Endothelial cell (in vitro differentiated cells): ENCODE results near the gene CTBP2. TPM values are rescaled to one million over a fixed set of nuclear protein-coding genes. Genes with fewer than 3 reads are reported as not detected.

Experiments used
- DNase-seq: peaks from one replicate; pipeline ENCODE4 v3.0.0; 2021; ENCODE audit warnings: low spot score
- H3K27ac Mint-ChIP-seq: one replicate; pipeline ENCODE4 v1.8.0; 2021; ENCODE audit warnings: mixed read lengths, inconsistent platforms; ENCODE audit not compliant: unreplicated experiment
- H3K27me3 Mint-ChIP-seq: one replicate; pipeline ENCODE4 v1.8.0; 2021; ENCODE audit warnings: mild to moderate bottlenecking, moderate library complexity, mixed read lengths, inconsistent platforms; ENCODE audit not compliant: unreplicated experiment
- H3K36me3 Mint-ChIP-seq: one replicate; pipeline ENCODE4 v1.8.0; 2021; ENCODE audit warnings: mild to moderate bottlenecking, low read depth, mixed read lengths, inconsistent platforms; ENCODE audit not compliant: unreplicated experiment
- H3K4me1 Mint-ChIP-seq: one replicate; pipeline ENCODE4 v1.8.0; 2021; ENCODE audit warnings: mild to moderate bottlenecking, mixed read lengths, inconsistent platforms; ENCODE audit not compliant: unreplicated experiment
- H3K4me3 Mint-ChIP-seq: one replicate; pipeline ENCODE4 v1.8.0; 2021; ENCODE audit warnings: mild to moderate bottlenecking, mixed read lengths, inconsistent platforms; ENCODE audit not compliant: unreplicated experiment
- H3K9me3 Mint-ChIP-seq: one replicate; pipeline ENCODE4 v1.8.0; 2021; ENCODE audit warnings: mixed read lengths, inconsistent platforms; ENCODE audit not compliant: unreplicated experiment
- CTCF ChIP-seq: fragments of 200-600 bp; sonication (generic); IDR thresholded peaks from one replicate; pipeline ENCODE4 v1.5.0; 2021; ENCODE audit warnings: antibody characterized with exemption; ENCODE audit not compliant: unreplicated experiment
- total RNA-seq: library from RNA; stranded (reverse); fragmentation: NEBNext Ultra II Directional; extraction: Animal tissue kit (Norgen Biotek cat#: 25700); gene quantifications from one replicate; pipeline ENCODE4 v1.2.1, GENCODE V29; 2021; ENCODE audit not compliant: unreplicated experiment

Gene CTBP2
- total RNA-seq, 1 donor from 2014 or later, result 145 TPM

- Mint-ChIP-seq H3K27ac (peak overlapping the region; percentile 30), H3K4me3 (peak overlapping the region; percentile 27), H3K36me3 (peaks cover 14% of the 10 kb centered on the region), H3K4me1 (peaks cover 62% of the 10 kb centered on the region), H3K9me3 (no peaks in the 10 kb centered on the region), H3K27me3 (peaks cover 7% of the 10 kb centered on the region)
- no peak for DNase-seq
- TF ChIP-seq CTCF, result no peak
Observed at GRCh38 chr10:125101581-125101980, 58.8 kb downstream of the CTBP2 start.

GRCh38 chr10:125101049-125101448 lies 59.3 kb downstream of the CTBP2 start:
- DNase-seq, result no peak
- peaks cover 14% of the 10 kb centered on the region for H3K36me3 Mint-ChIP-seq
- peaks cover 5% of the 10 kb centered on the region for H3K27me3 Mint-ChIP-seq
- H3K9me3 Mint-ChIP-seq, result no peaks in the 10 kb centered on the region
- no peak overlapping the region for H3K27ac Mint-ChIP-seq
- H3K4me1 Mint-ChIP-seq, result peaks cover 63% of the 10 kb centered on the region
- no peak for TF ChIP-seq CTCF
- no peak overlapping the region for H3K4me3 Mint-ChIP-seq

GRCh38 chr10:125097409-125098070 lies 62.8 kb downstream of the CTBP2 start:
- H3K4me3 Mint-ChIP-seq, result no peak overlapping the region
- no peak overlapping the region for H3K27ac Mint-ChIP-seq

GRCh38 chr10:125096975-125097374 lies 63.4 kb downstream of the CTBP2 start:
- Mint-ChIP-seq H3K36me3 (peaks cover 30% of the 10 kb centered on the region), H3K27ac (no peak overlapping the region), H3K9me3 (no peaks in the 10 kb centered on the region), H3K27me3 (no peaks in the 10 kb centered on the region), H3K4me1 (peaks cover 54% of the 10 kb centered on the region), H3K4me3 (no peak overlapping the region)
- DNase-seq, result no peak
- no peak for TF ChIP-seq CTCF

More at GRCh38 chr10:125097409-125098070, 62.8 kb downstream of the CTBP2 start:
- no peak for DNase-seq
- Mint-ChIP-seq H3K4me1 (peaks cover 60% of the 10 kb centered on the region), H3K9me3 (no peaks in the 10 kb centered on the region), H3K27me3 (peaks cover 2% of the 10 kb centered on the region), H3K36me3 (peaks cover 31% of the 10 kb centered on the region)
- TF ChIP-seq CTCF, result no peak

GRCh38 chr10:125096371-125096770 lies 64.0 kb downstream of the CTBP2 start:
- Mint-ChIP-seq H3K9me3 (no peaks in the 10 kb centered on the region), H3K36me3 (peaks cover 24% of the 10 kb centered on the region), H3K4me1 (peaks cover 48% of the 10 kb centered on the region), H3K27ac (peak overlapping the region; percentile 36), H3K27me3 (no peaks in the 10 kb centered on the region), H3K4me3 (no peak overlapping the region)
- no peak for DNase-seq
- no peak for TF ChIP-seq CTCF
